IPS-NIHi7 (cell line): Measurements from ENCODE around the gene ZFP57.

Experiments
- DNase-seq: peaks from one replicate; pipeline ENCODE4 v3.0.0; 2012; ENCODE audit warnings: mixed read lengths; ENCODE audit errors: extremely low spot score

The ZFP57 gene

GRCh38 chr6:29626948-29627754 is 53.8 kb downstream of the ZFP57 start:
- DNase-seq = no peak

GRCh38 chr6:29625337-29625930 is 55.5 kb downstream of the ZFP57 start:
- no peak for DNase-seq

- peak; percentile 36 for DNase-seq
Measured at GRCh38 chr6:29624520-29624961, 56.4 kb downstream of the ZFP57 start.
